ENCODE measurements around the gene THSD7A. TPM values are rescaled to one million over a fixed set of nuclear protein-coding genes. Genes with fewer than 3 reads are reported as not detected.

Gene THSD7A
- total and polyA plus RNA-seq, 2 donors = 0.50 to 1.5 TPM

- 90% methylated on average over 1 of the region's 1 CpG for WGBS
- H3K36me3 ChIP-seq (ENCODE audit: control insufficient read depth in 2 of 2, insufficient read depth in 2 of 2, low read length in 1 of 2) = no peaks in the 10 kb centered on the region
- DNase-seq (ENCODE audit: low read depth in 6 of 9, low spot score in 9 of 9) = no peak
- H3K4me3 ChIP-seq (ENCODE audit: low read length in 2 of 2) = no peak overlapping the region
- H3K27ac ChIP-seq (ENCODE audit: low read depth in 1 of 2, low read length in 1 of 2) = no peak overlapping the region
- no peaks in the 10 kb centered on the region for H3K4me1 ChIP-seq (ENCODE audit: control insufficient read depth in 2 of 2, insufficient read depth in 2 of 2, low read length in 2 of 2)
- H3K27me3 ChIP-seq (ENCODE audit: control insufficient read depth in 2 of 2, insufficient read depth in 1 of 2, low read length in 1 of 2) = no peaks in the 10 kb centered on the region
- H3K9me3 ChIP-seq (ENCODE audit: control insufficient read depth in 2 of 2, insufficient read depth in 1 of 2, low read length in 1 of 2) = no peaks in the 10 kb centered on the region
Observed at GRCh38 chr7:11436316-11436715, 395.7 kb downstream of the THSD7A start.

GRCh38 chr7:11434366-11434765 lies 397.6 kb downstream of the THSD7A start:
- Histone ChIP-seq H3K4me1 (ENCODE audit: control insufficient read depth in 2 of 2, insufficient read depth in 2 of 2, low read length in 2 of 2) (no peaks in the 10 kb centered on the region), H3K9me3 (ENCODE audit: control insufficient read depth in 2 of 2, insufficient read depth in 1 of 2, low read length in 1 of 2) (no peaks in the 10 kb centered on the region), H3K4me3 (ENCODE audit: low read length in 2 of 2) (no peak overlapping the region), H3K27me3 (ENCODE audit: control insufficient read depth in 2 of 2, insufficient read depth in 1 of 2, low read length in 1 of 2) (no peaks in the 10 kb centered on the region), H3K36me3 (ENCODE audit: control insufficient read depth in 2 of 2, insufficient read depth in 2 of 2, low read length in 1 of 2) (no peaks in the 10 kb centered on the region), H3K27ac (ENCODE audit: low read depth in 1 of 2, low read length in 1 of 2) (no peak overlapping the region)
- DNase-seq (ENCODE audit: low read depth in 6 of 9, low spot score in 9 of 9) = no peak

- H3K4me3 ChIP-seq (ENCODE audit: low read length in 2 of 2) = no peak overlapping the region
- no peak overlapping the region for H3K27ac ChIP-seq (ENCODE audit: low read depth in 1 of 2, low read length in 1 of 2)
- H3K4me1 ChIP-seq (ENCODE audit: control insufficient read depth in 2 of 2, insufficient read depth in 2 of 2, low read length in 2 of 2) = no peaks in the 10 kb centered on the region
- H3K9me3 ChIP-seq (ENCODE audit: control insufficient read depth in 2 of 2, insufficient read depth in 1 of 2, low read length in 1 of 2) = no peaks in the 10 kb centered on the region
- 95% methylated on average over 1 of the region's 1 CpG for WGBS
- no peaks in the 10 kb centered on the region for H3K27me3 ChIP-seq (ENCODE audit: control insufficient read depth in 2 of 2, insufficient read depth in 1 of 2, low read length in 1 of 2)
- no peaks in the 10 kb centered on the region for H3K36me3 ChIP-seq (ENCODE audit: control insufficient read depth in 2 of 2, insufficient read depth in 2 of 2, low read length in 1 of 2)
- DNase-seq (ENCODE audit: low read depth in 6 of 9, low spot score in 9 of 9) = no peak
Observed at GRCh38 chr7:11430841-11431240, 401.2 kb downstream of the THSD7A start.

GRCh38 chr7:11430112-11430511 lies 401.9 kb downstream of the THSD7A start:
- Histone ChIP-seq H3K4me1 (ENCODE audit: control insufficient read depth in 2 of 2, insufficient read depth in 2 of 2, low read length in 2 of 2) (no peaks in the 10 kb centered on the region), H3K9me3 (ENCODE audit: control insufficient read depth in 2 of 2, insufficient read depth in 1 of 2, low read length in 1 of 2) (no peaks in the 10 kb centered on the region), H3K36me3 (ENCODE audit: control insufficient read depth in 2 of 2, insufficient read depth in 2 of 2, low read length in 1 of 2) (no peaks in the 10 kb centered on the region), H3K27me3 (ENCODE audit: control insufficient read depth in 2 of 2, insufficient read depth in 1 of 2, low read length in 1 of 2) (no peaks in the 10 kb centered on the region), H3K27ac (ENCODE audit: low read depth in 1 of 2, low read length in 1 of 2) (no peak overlapping the region), H3K4me3 (ENCODE audit: low read length in 2 of 2) (no peak overlapping the region)
- DNase-seq (ENCODE audit: low read depth in 6 of 9, low spot score in 9 of 9) = no peak
- WGBS = 36% methylated on average over 2 of the region's 2 CpGs

GRCh38 chr7:11428877-11429581 lies 403.0 kb downstream of the THSD7A start:
- DNase-seq (ENCODE audit: low read depth in 6 of 9, low spot score in 9 of 9) = no peak
- H3K27ac ChIP-seq (ENCODE audit: low read depth in 1 of 2, low read length in 1 of 2) = no peak overlapping the region
- WGBS = 92% methylated on average over 6 of the region's 6 CpGs

GRCh38 chr7:11427686-11428273 lies 404.2 kb downstream of the THSD7A start:
- DNase-seq (ENCODE audit: low read depth in 6 of 9, low spot score in 9 of 9) = peak; percentile 4 to 72 (median 41)
- no peaks in the 10 kb centered on the region for H3K36me3 ChIP-seq (ENCODE audit: control insufficient read depth in 2 of 2, insufficient read depth in 2 of 2, low read length in 1 of 2)
- no peak overlapping the region for H3K27ac ChIP-seq (ENCODE audit: low read depth in 1 of 2, low read length in 1 of 2)
- no peaks in the 10 kb centered on the region for H3K4me1 ChIP-seq (ENCODE audit: control insufficient read depth in 2 of 2, insufficient read depth in 2 of 2, low read length in 2 of 2)
- H3K27me3 ChIP-seq (ENCODE audit: control insufficient read depth in 2 of 2, insufficient read depth in 1 of 2, low read length in 1 of 2) = no peaks in the 10 kb centered on the region
- 1% methylated on average over 1 of the region's 1 CpG for WGBS
- H3K4me3 ChIP-seq (ENCODE audit: low read length in 2 of 2) = no peak overlapping the region
- no peaks in the 10 kb centered on the region for H3K9me3 ChIP-seq (ENCODE audit: control insufficient read depth in 2 of 2, insufficient read depth in 1 of 2, low read length in 1 of 2)

More at GRCh38 chr7:11428877-11429581, 403.0 kb downstream of the THSD7A start:
- H3K4me1 ChIP-seq (ENCODE audit: control insufficient read depth in 2 of 2, insufficient read depth in 2 of 2, low read length in 2 of 2) = no peaks in the 10 kb centered on the region
- no peak overlapping the region for H3K4me3 ChIP-seq (ENCODE audit: low read length in 2 of 2)
- H3K36me3 ChIP-seq (ENCODE audit: control insufficient read depth in 2 of 2, insufficient read depth in 2 of 2, low read length in 1 of 2) = no peaks in the 10 kb centered on the region
- no peaks in the 10 kb centered on the region for H3K9me3 ChIP-seq (ENCODE audit: control insufficient read depth in 2 of 2, insufficient read depth in 1 of 2, low read length in 1 of 2)
- no peaks in the 10 kb centered on the region for H3K27me3 ChIP-seq (ENCODE audit: control insufficient read depth in 2 of 2, insufficient read depth in 1 of 2, low read length in 1 of 2)

- H3K4me3 ChIP-seq (ENCODE audit: low read length in 2 of 2) = no peak overlapping the region
Observed at GRCh38 chr7:11424006-11424405, 408.0 kb downstream of the THSD7A start.

GRCh38 chr7:11420049-11420448 lies 411.9 kb downstream of the THSD7A start:
- Histone ChIP-seq H3K27me3 (ENCODE audit: control insufficient read depth in 2 of 2, insufficient read depth in 1 of 2, low read length in 1 of 2) (no peaks in the 10 kb centered on the region), H3K4me1 (ENCODE audit: control insufficient read depth in 2 of 2, insufficient read depth in 2 of 2, low read length in 2 of 2) (no peaks in the 10 kb centered on the region), H3K4me3 (ENCODE audit: low read length in 2 of 2) (no peak overlapping the region), H3K36me3 (ENCODE audit: control insufficient read depth in 2 of 2, insufficient read depth in 2 of 2, low read length in 1 of 2) (no peaks in the 10 kb centered on the region), H3K27ac (ENCODE audit: low read depth in 1 of 2, low read length in 1 of 2) (no peak overlapping the region), H3K9me3 (ENCODE audit: control insufficient read depth in 2 of 2, insufficient read depth in 1 of 2, low read length in 1 of 2) (peaks cover 0 to 7% of the 10 kb centered on the region in 2 donors)
- WGBS = 57% methylated on average over 1 of the region's 1 CpG
- DNase-seq (ENCODE audit: low read depth in 6 of 9, low spot score in 9 of 9) = no peak

More at GRCh38 chr7:11424006-11424405, 408.0 kb downstream of the THSD7A start:
- DNase-seq (ENCODE audit: low read depth in 6 of 9, low spot score in 9 of 9) = no peak
- no peak overlapping the region for H3K27ac ChIP-seq (ENCODE audit: low read depth in 1 of 2, low read length in 1 of 2)
- 89% methylated on average over 2 of the region's 2 CpGs for WGBS
- no peaks in the 10 kb centered on the region for H3K4me1 ChIP-seq (ENCODE audit: control insufficient read depth in 2 of 2, insufficient read depth in 2 of 2, low read length in 2 of 2)
- H3K27me3 ChIP-seq (ENCODE audit: control insufficient read depth in 2 of 2, insufficient read depth in 1 of 2, low read length in 1 of 2) = no peaks in the 10 kb centered on the region
- no peaks in the 10 kb centered on the region for H3K36me3 ChIP-seq (ENCODE audit: control insufficient read depth in 2 of 2, insufficient read depth in 2 of 2, low read length in 1 of 2)
- peaks cover 0 to 7% of the 10 kb centered on the region in 2 donors for H3K9me3 ChIP-seq (ENCODE audit: control insufficient read depth in 2 of 2, insufficient read depth in 1 of 2, low read length in 1 of 2)

- Histone ChIP-seq H3K27ac (ENCODE audit: low read depth in 1 of 2, low read length in 1 of 2) (no peak overlapping the region), H3K4me3 (ENCODE audit: low read length in 2 of 2) (no peak overlapping the region)
Observed at GRCh38 chr7:11416641-11417458, 415.1 kb downstream of the THSD7A start.

More at GRCh38 chr7:11416641-11417458, 415.1 kb downstream of the THSD7A start:
- Histone ChIP-seq H3K36me3 (ENCODE audit: control insufficient read depth in 2 of 2, insufficient read depth in 2 of 2, low read length in 1 of 2) (no peaks in the 10 kb centered on the region), H3K27me3 (ENCODE audit: control insufficient read depth in 2 of 2, insufficient read depth in 1 of 2, low read length in 1 of 2) (no peaks in the 10 kb centered on the region), H3K9me3 (ENCODE audit: control insufficient read depth in 2 of 2, insufficient read depth in 1 of 2, low read length in 1 of 2) (peaks cover 0 to 7% of the 10 kb centered on the region in 2 donors), H3K4me1 (ENCODE audit: control insufficient read depth in 2 of 2, insufficient read depth in 2 of 2, low read length in 2 of 2) (no peaks in the 10 kb centered on the region)
- no peak for DNase-seq (ENCODE audit: low read depth in 6 of 9, low spot score in 9 of 9)
- WGBS = 66% methylated on average over 1 of the region's 1 CpG
